ENCODE measurements around the gene FADS6. TPM values are rescaled to one million over a fixed set of nuclear protein-coding genes. Genes with fewer than 3 reads are reported as not detected.

The FADS6 gene
- polyA plus RNA-seq, 3 donors = not detected

DNA sequence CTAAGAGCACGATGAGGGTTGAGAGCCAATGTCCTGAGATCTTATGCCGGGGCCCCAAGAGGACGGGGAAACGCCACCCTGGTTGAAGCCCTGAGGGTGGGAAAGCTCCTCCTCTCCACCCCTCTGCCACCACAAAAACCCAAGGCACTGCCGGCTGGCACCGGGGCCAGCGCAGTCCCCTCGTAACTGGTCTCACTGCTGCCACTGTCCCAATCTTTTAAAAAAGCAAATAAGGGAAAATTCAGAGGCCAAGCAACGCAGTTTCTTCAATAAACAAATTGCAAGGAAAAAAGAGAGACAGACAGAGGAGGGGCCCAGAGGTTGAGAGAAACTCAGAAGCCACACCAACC, 40.4 kb downstream of the FADS6 start:
- H3K27me3 Mint-ChIP-seq (ENCODE audit: low read depth in 3 of 3) = peaks cover 77 to 94% (median 80%) of the 10 kb centered on the region in 3 donors
- H3K9me3 Mint-ChIP-seq = peaks cover 0 to 9% (median 2%) of the 10 kb centered on the region in 7 donors
- Histone ChIP-seq H3K36me3 (replicated peaks in 1 of 2; ENCODE audit: control insufficient read depth in 1 of 2, insufficient read depth in 2 of 2, low read length in 2 of 2) (no peaks in the 10 kb centered on the region), H3K27ac (ENCODE audit: low read depth in 1 of 2, low read length in 2 of 2) (no peak overlapping the region), H3K9ac (ENCODE audit: insufficient read depth, low read length, poor library complexity, severe bottlenecking) (no peak overlapping the region), H4K20me1 (ENCODE audit: insufficient read depth, low read length) (no peaks in the 10 kb centered on the region), H2AFZ (ENCODE audit: insufficient read depth, low read depth, low read length, poor library complexity, severe bottlenecking) (no peak overlapping the region), H3K4me1 (ENCODE audit: control insufficient read depth in 1 of 2, insufficient read depth in 2 of 2, low read length in 2 of 2) (peaks cover 2 to 9% of the 10 kb centered on the region in 2 donors), H3K9me3 (replicated peaks in 1 of 2; ENCODE audit: control insufficient read depth in 1 of 2, insufficient read depth in 1 of 2, low read length in 2 of 2) (peaks cover 0 to 4% of the 10 kb centered on the region in 2 donors), H3K4me3 (replicated peaks in 1 of 3; ENCODE audit: low read depth in 2 of 3, low read length in 3 of 3) (no peak overlapping the region), H3K79me2 (ENCODE audit: insufficient read depth, low read length) (no peaks in the 10 kb centered on the region), H3K4me2 (replicated peaks; ENCODE audit: extremely low read depth, low read length, poor library complexity, severe bottlenecking) (no peak overlapping the region), H3K27me3 (ENCODE audit: control insufficient read depth in 2 of 2, insufficient read depth in 2 of 2, low read length in 2 of 2) (peaks cover 29 to 77% of the 10 kb centered on the region in 2 donors)
- no peak for DNase-seq
- intact Hi-C loops (cut with micrococcal nuclease) = loop anchor here in 1 of 2 donors (5.0 kb wide), 1 partner anchor 46 kb away; no protein-coding TSS in a partner anchor
- H3K4me3 Mint-ChIP-seq = peak overlapping the region in 1 of 2 donors; percentile 82
- TF ChIP-seq, protein P1, sequence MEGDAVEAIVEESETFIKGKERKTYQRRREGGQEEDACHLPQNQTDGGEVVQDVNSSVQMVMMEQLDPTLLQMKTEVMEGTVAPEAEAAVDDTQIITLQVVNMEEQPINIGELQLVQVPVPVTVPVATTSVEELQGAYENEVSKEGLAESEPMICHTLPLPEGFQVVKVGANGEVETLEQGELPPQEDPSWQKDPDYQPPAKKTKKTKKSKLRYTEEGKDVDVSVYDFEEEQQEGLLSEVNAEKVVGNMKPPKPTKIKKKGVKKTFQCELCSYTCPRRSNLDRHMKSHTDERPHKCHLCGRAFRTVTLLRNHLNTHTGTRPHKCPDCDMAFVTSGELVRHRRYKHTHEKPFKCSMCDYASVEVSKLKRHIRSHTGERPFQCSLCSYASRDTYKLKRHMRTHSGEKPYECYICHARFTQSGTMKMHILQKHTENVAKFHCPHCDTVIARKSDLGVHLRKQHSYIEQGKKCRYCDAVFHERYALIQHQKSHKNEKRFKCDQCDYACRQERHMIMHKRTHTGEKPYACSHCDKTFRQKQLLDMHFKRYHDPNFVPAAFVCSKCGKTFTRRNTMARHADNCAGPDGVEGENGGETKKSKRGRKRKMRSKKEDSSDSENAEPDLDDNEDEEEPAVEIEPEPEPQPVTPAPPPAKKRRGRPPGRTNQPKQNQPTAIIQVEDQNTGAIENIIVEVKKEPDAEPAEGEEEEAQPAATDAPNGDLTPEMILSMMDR (IDR thresholded peaks at IDR 0.05) = no peak
- WGBS (ENCODE audit: insufficient coverage) = 0% methylated on average over 4 of the region's 9 CpGs
- no peak overlapping the region for H3K27ac Mint-ChIP-seq
- peaks cover 0 to 2% of the 10 kb centered on the region in 2 donors for H3K36me3 Mint-ChIP-seq
- H3K4me1 Mint-ChIP-seq = peaks cover 3% of the 10 kb centered on the region

DNA sequence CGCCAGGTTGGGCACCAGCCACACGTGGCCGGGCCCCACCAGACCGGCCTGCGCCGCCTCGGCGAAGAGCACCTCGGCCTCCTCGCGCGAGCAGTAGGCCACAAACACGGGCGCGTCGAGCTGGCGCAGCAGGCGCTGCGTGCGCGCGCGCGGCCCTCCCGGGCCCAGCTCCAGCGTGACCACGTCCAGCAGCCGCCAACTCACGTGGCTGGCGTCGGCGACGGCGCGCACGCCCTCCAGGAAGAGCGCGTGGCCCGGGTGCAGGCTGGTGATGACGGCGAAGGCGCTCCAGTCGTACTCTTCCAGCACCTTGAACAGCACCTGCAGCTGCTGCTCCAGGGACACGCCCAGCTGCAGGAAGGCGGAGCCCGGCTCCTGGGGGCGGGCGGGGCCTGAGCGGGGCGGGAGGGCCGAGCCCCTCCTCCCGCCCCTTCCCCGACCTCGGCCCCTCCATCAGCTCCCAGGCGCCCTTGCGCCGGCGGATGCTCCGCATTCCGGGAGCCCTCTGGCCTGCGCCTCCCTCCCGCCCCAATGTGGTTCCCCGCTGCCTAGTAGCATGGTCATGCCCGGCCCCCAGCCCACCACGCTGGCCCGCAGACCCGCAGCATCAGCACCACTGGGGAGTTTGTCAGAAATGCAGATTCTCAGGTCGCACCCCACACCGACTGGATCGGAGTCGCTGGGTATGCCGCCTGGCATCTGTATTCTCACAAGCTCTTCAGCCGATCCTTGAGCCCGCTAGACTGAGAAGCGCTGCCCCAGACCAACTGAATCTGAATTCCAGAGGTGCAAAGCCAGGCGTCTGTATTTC, 41.0 kb downstream of the FADS6 start:
- Histone ChIP-seq H3K9ac (ENCODE audit: insufficient read depth, low read length, poor library complexity, severe bottlenecking) (no peak overlapping the region), H3K36me3 (replicated peaks in 1 of 2; ENCODE audit: control insufficient read depth in 1 of 2, insufficient read depth in 2 of 2, low read length in 2 of 2) (no peaks in the 10 kb centered on the region), H3K27ac (ENCODE audit: low read depth in 1 of 2, low read length in 2 of 2) (no peak overlapping the region), H3K27me3 (ENCODE audit: control insufficient read depth in 2 of 2, insufficient read depth in 2 of 2, low read length in 2 of 2) (peaks cover 25 to 71% of the 10 kb centered on the region in 2 donors), H3K4me1 (ENCODE audit: control insufficient read depth in 1 of 2, insufficient read depth in 2 of 2, low read length in 2 of 2) (peaks cover 2 to 9% of the 10 kb centered on the region in 2 donors), H3K79me2 (ENCODE audit: insufficient read depth, low read length) (no peaks in the 10 kb centered on the region), H3K4me3 (replicated peaks in 1 of 3; ENCODE audit: low read depth in 2 of 3, low read length in 3 of 3) (no peak overlapping the region), H3K9me3 (replicated peaks in 1 of 2; ENCODE audit: control insufficient read depth in 1 of 2, insufficient read depth in 1 of 2, low read length in 2 of 2) (peaks cover 0 to 4% of the 10 kb centered on the region in 2 donors), H4K20me1 (ENCODE audit: insufficient read depth, low read length) (no peaks in the 10 kb centered on the region), H2AFZ (ENCODE audit: insufficient read depth, low read depth, low read length, poor library complexity, severe bottlenecking) (no peak overlapping the region), H3K4me2 (replicated peaks; ENCODE audit: extremely low read depth, low read length, poor library complexity, severe bottlenecking) (peak overlapping the region; percentile 15)
- TF ChIP-seq, protein P1 (IDR thresholded peaks at IDR 0.05) = no peak
- peaks cover 73 to 90% (median 74%) of the 10 kb centered on the region in 3 donors for H3K27me3 Mint-ChIP-seq (ENCODE audit: low read depth in 3 of 3)
- peaks cover 0 to under 1% of the 10 kb centered on the region in 2 donors for H3K36me3 Mint-ChIP-seq
- no peak overlapping the region for H3K27ac Mint-ChIP-seq
- H3K4me1 Mint-ChIP-seq = peaks cover 3% of the 10 kb centered on the region
- 13% methylated on average over 73 of the region's 76 CpGs for WGBS (ENCODE audit: insufficient coverage)
- H3K4me3 Mint-ChIP-seq = peak overlapping the region in 1 of 2 donors; percentile 82
- peaks cover 0 to 9% (median 2%) of the 10 kb centered on the region in 7 donors for H3K9me3 Mint-ChIP-seq
- intact Hi-C loops (cut with micrococcal nuclease) = loop anchor here in 1 of 2 donors (5.0 kb wide), 1 partner anchor 45 kb away; no protein-coding TSS in a partner anchor
- DNase-seq = no peak

All from CD14-positive monocyte (primary cell).